GM23248 (cell line): ENCODE measurements around the gene MRPL40.

Experiments
- EZH2 ChIP-seq: fragments of 200-600 bp; sonication (generic); IDR thresholded peaks from 2 replicates; pipeline ENCODE4 v1.6.1; 2018; ENCODE audit warnings: antibody characterized with exemption, mild to moderate bottlenecking; ENCODE audit not compliant: insufficient read depth, poor library complexity, severe bottlenecking
- EZH2phosphoT487 ChIP-seq: fragments of 200-600 bp; sonication (generic); IDR thresholded peaks from 2 replicates; pipeline ENCODE4 v1.6.1; 2018; ENCODE audit warnings: antibody characterized with exemption, moderate library complexity, mild to moderate bottlenecking, low read depth; ENCODE audit not compliant: insufficient read depth

GRCh38 chr22:19479355-19480172 is 47.2 kb downstream of the MRPL40 start, which contains the start of gene CDC45:
- TF ChIP-seq EZH2 (no peak), EZH2phosphoT487 (no peak)
